IPS-11a (cell line): ENCODE measurements around the gene LRRC17.

Source experiments
- H3K4me3 ChIP-seq: one replicate; pipeline ENCODE4 v1.5.1; 2013; ENCODE audit warnings: low read depth, low read length, control low read depth

The LRRC17 gene

GRCh38 chr7:102912742-102913141, at the start of gene LRRC17:
Gene LRRC17, plus strand, starts transcription at chr7:102913000. Its CDS starts 20,914 bp downstream, at chr7:102933914.
- no peak within 1 kb of the TSS for H3K4me3 ChIP-seq

- H3K4me3 ChIP-seq, result no peak overlapping the region
These were observed 47.8 kb upstream of the LRRC17 start for GRCh38 chr7:102864958-102865357.

GRCh38 chr7:102866535-102867215, 46.1 kb upstream of the LRRC17 start:
- no peak overlapping the region for H3K4me3 ChIP-seq

GRCh38 chr7:102869195-102869594, 43.6 kb upstream of the LRRC17 start:
- no peak overlapping the region for H3K4me3 ChIP-seq

- no peak overlapping the region for H3K4me3 ChIP-seq
These were observed 40.3 kb upstream of the LRRC17 start for GRCh38 chr7:102872460-102872859.

GRCh38 chr7:102873470-102874165, 39.2 kb upstream of the LRRC17 start:
- H3K4me3 ChIP-seq, result no peak overlapping the region

- H3K4me3 ChIP-seq, result no peak overlapping the region
These were observed 38.5 kb upstream of the LRRC17 start for GRCh38 chr7:102874166-102874829.

- no peak overlapping the region for H3K4me3 ChIP-seq
These were observed 37.8 kb upstream of the LRRC17 start for GRCh38 chr7:102874966-102875365.

GRCh38 chr7:102875700-102876295, 37.0 kb upstream of the LRRC17 start:
- H3K4me3 ChIP-seq, result no peak overlapping the region

- H3K4me3 ChIP-seq, result no peak overlapping the region
These were observed 29.5 kb upstream of the LRRC17 start for GRCh38 chr7:102883098-102883860.

GRCh38 chr7:102888561-102889233, 24.1 kb upstream of the LRRC17 start:
- H3K4me3 ChIP-seq, result no peak overlapping the region

GRCh38 chr7:102889851-102890250, 22.9 kb upstream of the LRRC17 start:
- no peak overlapping the region for H3K4me3 ChIP-seq

- no peak overlapping the region for H3K4me3 ChIP-seq
These were observed 22.4 kb upstream of the LRRC17 start for GRCh38 chr7:102890292-102890970.

- no peak overlapping the region for H3K4me3 ChIP-seq
These were observed 21.7 kb upstream of the LRRC17 start for GRCh38 chr7:102890971-102891692.

- no peak overlapping the region for H3K4me3 ChIP-seq
These were observed 21.0 kb upstream of the LRRC17 start for GRCh38 chr7:102891693-102892261.

- H3K4me3 ChIP-seq, result no peak overlapping the region
These were observed 20.0 kb upstream of the LRRC17 start for GRCh38 chr7:102892631-102893278.

GRCh38 chr7:102895602-102896001, 17.2 kb upstream of the LRRC17 start:
- H3K4me3 ChIP-seq, result no peak overlapping the region

- no peak overlapping the region for H3K4me3 ChIP-seq
These were observed 16.2 kb upstream of the LRRC17 start for GRCh38 chr7:102896585-102896984.
